Sigmoid colon (tissue), 7 donors: Measurements from ENCODE around the gene AP3S1. TPM values are rescaled to one million over a fixed set of nuclear protein-coding genes. Genes with fewer than 3 reads are reported as not detected.

Experiments
- DNase-seq: peaks from one replicate; pipeline ENCODE4 v3.0.0-alpha.2; 2019
- H3K27ac ChIP-seq, 4 donors: fragments of 200-600 bp; sonication (generic); one replicate each; pipeline ENCODE4 v1.5.1; 2016 to 2019; ENCODE audit warnings: mild to moderate bottlenecking in 1 of 4
- H3K27me3 ChIP-seq, 3 donors: fragments of 200-600 bp; sonication (generic); one replicate each; pipeline ENCODE4 v1.5.1; 2019; ENCODE audit warnings: mild to moderate bottlenecking in 1 of 3
- H3K36me3 ChIP-seq, 4 donors: fragments of 200-600 bp; sonication (generic); one replicate each; pipeline ENCODE4 v1.5.1; 2016 to 2019
- H3K4me1 ChIP-seq, 4 donors: fragments of 200-600 bp; sonication (generic); one replicate each; pipeline ENCODE4 v1.5.1; 2017 to 2019
- H3K4me3 ChIP-seq, 4 donors: fragments of 200-600 bp; sonication (generic); one replicate each; pipeline ENCODE4 v1.5.1; 2017 to 2019; ENCODE audit warnings: mild to moderate bottlenecking in 2 of 4, moderate library complexity in 1 of 4
- H3K9me3 ChIP-seq, 4 donors: fragments of 200-600 bp in 3 of 4; sonication (generic) in 3 of 4; one replicate each; pipeline versions ENCODE4 v1.5.1 to v1.6.1; 2013 to 2019
- EP300 ChIP-seq, 4 donors: sonication (generic); formaldehyde crosslinking; IDR thresholded peaks; one replicate each; pipeline ENCODE4 v1.6.1; 2017; ENCODE audit warnings: antibody characterized with exemption in 4 of 4
- POLR2A ChIP-seq, 2 donors: fragments of 450-650 bp; IDR thresholded peaks; one replicate each; pipeline ENCODE4 v1.6.1; 2016; ENCODE audit warnings: antibody characterized with exemption in 2 of 2, mild to moderate bottlenecking in 2 of 2, moderate library complexity in 2 of 2
- POLR2AphosphoS5 ChIP-seq, 4 donors: sonication (generic); formaldehyde crosslinking; IDR thresholded peaks; one replicate each; pipeline ENCODE4 v1.6.1; 2017; ENCODE audit warnings: antibody characterized with exemption in 4 of 4
- WGBS, 2 donors: extraction: QIAGEN DNeasy Blood & Tissue Kit; methylation state at CpG; one replicate each; pipeline ENCODE4 v1.1.7; 2013; 5-methylcytosine and 5-hydroxymethylcytosine counted together
- intact Hi-C: fragments of 100-400 bp; cut with DNase I; formaldehyde crosslinking; loops from one replicate; pipeline ENCODE4 v1.15.1; 2023
- polyA plus RNA-seq, 3 donors: library from polyadenylated mRNA; stranded (reverse); fragments of 200-250 nt; gene quantifications; one replicate each; pipeline ENCODE4 v1.2.3, GENCODE V29; 2013
- total RNA-seq, 4 donors: library from RNA; depleted of rRNA; stranded (reverse); fragments of >200 nt; gene quantifications; one replicate each; pipeline ENCODE4 v1.1.0, GENCODE V29; 2016
- TF ChIP-seq, protein P1 (sequence below), 4 experiments: fragments of 450-650 bp in 3 of 4; fragments of 200-600 bp in 1 of 4; IDR thresholded peaks; one replicate each; pipeline ENCODE4 v1.5.1; 2016 to 2019; ENCODE audit warnings: antibody characterized with exemption in 4 of 4, mild to moderate bottlenecking in 3 of 4, moderate library complexity in 2 of 4
- donor health status: healthy with polysubstance abuse.
- donor health status: Bipolar disorder and iron deficiency.
- donor health status: healthy.

The AP3S1 gene
- total and polyA plus RNA-seq, 7 donors = 59.7 to 229 (median 128) TPM

DNA sequence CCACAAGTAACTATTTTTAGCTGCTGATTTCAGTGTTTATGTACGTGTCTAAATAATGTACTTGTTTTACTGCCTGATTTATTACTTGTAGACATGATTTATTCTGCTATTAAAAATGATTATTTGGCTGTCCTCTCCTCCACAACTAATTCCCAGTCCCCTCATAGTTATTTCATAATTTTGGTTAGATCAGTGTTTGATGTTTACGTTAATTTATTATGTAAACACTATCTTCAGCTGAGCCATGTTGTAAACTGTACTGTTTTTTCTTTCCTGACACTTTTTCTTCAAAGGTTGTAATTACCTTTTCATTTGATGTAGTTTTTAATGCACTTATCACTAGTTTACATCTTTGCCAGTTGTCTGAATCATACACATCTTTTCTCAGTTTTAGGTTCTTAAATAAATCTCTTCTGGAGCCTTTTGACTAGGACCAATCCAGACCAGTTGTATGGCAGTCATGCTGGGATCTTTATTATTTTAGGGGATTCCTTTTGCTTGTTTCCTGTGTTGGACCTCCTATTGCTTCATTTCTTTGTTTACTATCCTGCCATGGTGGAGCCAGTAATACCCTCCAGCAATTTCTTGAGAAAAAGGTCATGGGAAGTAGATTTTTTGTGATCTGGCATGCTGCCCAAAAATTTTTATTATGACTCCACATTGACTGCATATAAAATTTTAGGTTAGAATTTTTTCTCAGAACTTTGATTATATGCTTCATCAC, 16.1 kb downstream of the AP3S1 start:
- H3K27me3 ChIP-seq = no peaks in the 10 kb centered on the region
- no peak for DNase-seq
- TF ChIP-seq EP300 (IDR thresholded peaks at IDR 0.05) (peak in 1 of 4 donors; percentile 47), POLR2AphosphoS5 (IDR thresholded peaks at IDR 0.05) (peak in 3 of 4 donors; percentile 48 to 76 (median 74)), POLR2A (IDR thresholded peaks at IDR 0.05) (no peak)
- H3K36me3 ChIP-seq = no peaks in the 10 kb centered on the region
- H3K27ac ChIP-seq = peak overlapping the region in 2 of 4 donors; percentile 33 to 52
- no peaks in the 10 kb centered on the region for H3K9me3 ChIP-seq
- H3K4me3 ChIP-seq = no peak overlapping the region
- 27 to 50% methylated on average over 2 of the region's 2 CpGs for WGBS, 2 donors
- intact Hi-C loops = no loop called here
- peaks cover 0 to 40% (median 30%) of the 10 kb centered on the region in 4 donors for H3K4me1 ChIP-seq

GRCh38 chr5:115858396-115858795, 16.7 kb downstream of the AP3S1 start:
- Histone ChIP-seq H3K36me3 (no peaks in the 10 kb centered on the region), H3K27me3 (no peaks in the 10 kb centered on the region), H3K27ac (peak overlapping the region in 1 of 4 donors; percentile 52), H3K4me3 (no peak overlapping the region), H3K9me3 (no peaks in the 10 kb centered on the region), H3K4me1 (peaks cover 0 to 40% (median 30%) of the 10 kb centered on the region in 4 donors)
- WGBS, 2 donors = 78 to 93% methylated on average over 3 of the region's 3 CpGs
- TF ChIP-seq POLR2AphosphoS5 (IDR thresholded peaks at IDR 0.05) (no peak), EP300 (IDR thresholded peaks at IDR 0.05) (no peak), POLR2A (IDR thresholded peaks at IDR 0.05) (no peak)
- TF ChIP-seq, protein P1, sequence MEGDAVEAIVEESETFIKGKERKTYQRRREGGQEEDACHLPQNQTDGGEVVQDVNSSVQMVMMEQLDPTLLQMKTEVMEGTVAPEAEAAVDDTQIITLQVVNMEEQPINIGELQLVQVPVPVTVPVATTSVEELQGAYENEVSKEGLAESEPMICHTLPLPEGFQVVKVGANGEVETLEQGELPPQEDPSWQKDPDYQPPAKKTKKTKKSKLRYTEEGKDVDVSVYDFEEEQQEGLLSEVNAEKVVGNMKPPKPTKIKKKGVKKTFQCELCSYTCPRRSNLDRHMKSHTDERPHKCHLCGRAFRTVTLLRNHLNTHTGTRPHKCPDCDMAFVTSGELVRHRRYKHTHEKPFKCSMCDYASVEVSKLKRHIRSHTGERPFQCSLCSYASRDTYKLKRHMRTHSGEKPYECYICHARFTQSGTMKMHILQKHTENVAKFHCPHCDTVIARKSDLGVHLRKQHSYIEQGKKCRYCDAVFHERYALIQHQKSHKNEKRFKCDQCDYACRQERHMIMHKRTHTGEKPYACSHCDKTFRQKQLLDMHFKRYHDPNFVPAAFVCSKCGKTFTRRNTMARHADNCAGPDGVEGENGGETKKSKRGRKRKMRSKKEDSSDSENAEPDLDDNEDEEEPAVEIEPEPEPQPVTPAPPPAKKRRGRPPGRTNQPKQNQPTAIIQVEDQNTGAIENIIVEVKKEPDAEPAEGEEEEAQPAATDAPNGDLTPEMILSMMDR (IDR thresholded peaks at IDR 0.05) = no peak
- DNase-seq = no peak
- intact Hi-C loops = no loop called here

DNA sequence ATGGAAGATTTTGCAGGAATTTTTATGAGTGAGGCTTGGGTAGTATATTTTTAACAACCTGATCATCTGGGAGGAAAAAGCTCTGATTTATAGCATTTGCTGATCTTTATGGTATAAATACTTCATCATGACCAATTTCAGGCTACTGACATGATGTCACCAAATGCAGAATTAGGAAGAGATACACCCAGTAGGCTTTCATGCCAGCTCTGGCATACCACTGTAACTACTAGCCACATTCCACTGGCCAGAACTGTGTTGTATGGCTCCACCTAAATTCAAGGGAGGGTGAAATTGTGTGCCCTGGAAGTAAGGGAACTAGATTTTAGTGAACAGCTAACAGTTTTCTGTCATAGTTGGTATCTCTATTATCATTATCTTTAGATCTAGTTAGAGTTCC, 17.6 kb downstream of the AP3S1 start:
- H3K4me1 ChIP-seq = peaks cover 0 to 40% (median 30%) of the 10 kb centered on the region in 4 donors
- no peaks in the 10 kb centered on the region for H3K36me3 ChIP-seq
- TF ChIP-seq, protein P1 (IDR thresholded peaks at IDR 0.05) = no peak
- no peak for TF ChIP-seq POLR2A (IDR thresholded peaks at IDR 0.05)
- no peak for TF ChIP-seq EP300 (IDR thresholded peaks at IDR 0.05)
- TF ChIP-seq POLR2AphosphoS5 (IDR thresholded peaks at IDR 0.05) = no peak
- no peaks in the 10 kb centered on the region for H3K27me3 ChIP-seq
- no peak overlapping the region for H3K4me3 ChIP-seq
- intact Hi-C loops = no loop called here
- H3K27ac ChIP-seq = no peak overlapping the region
- no peaks in the 10 kb centered on the region for H3K9me3 ChIP-seq
- no peak for DNase-seq

DNA sequence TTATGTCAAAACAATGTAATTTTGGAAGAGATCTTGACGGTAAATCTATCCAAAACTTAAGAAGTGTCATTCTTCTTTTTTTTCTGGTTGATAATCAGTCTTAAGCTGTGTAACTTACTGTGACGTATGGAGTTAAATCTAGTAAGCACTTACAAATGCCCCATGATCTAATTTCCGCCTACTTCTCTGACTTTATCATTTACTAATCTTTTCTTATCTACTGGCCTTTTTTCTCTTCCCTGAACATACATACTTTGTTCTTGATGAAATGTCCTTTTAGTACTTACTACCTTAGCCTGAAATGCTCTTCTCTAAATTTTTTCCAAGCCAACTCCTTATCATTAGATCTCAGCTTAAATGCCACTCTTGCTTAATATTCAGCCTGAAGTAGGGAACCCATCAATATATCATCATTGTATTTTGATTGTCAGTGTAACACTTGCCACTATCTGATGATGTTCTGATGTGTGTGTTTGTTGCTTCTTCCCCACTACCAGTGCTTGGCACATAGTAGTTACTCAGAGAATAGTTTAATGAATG, 27.6 kb downstream of the AP3S1 start:
- no peak for TF ChIP-seq POLR2AphosphoS5 (IDR thresholded peaks at IDR 0.05)
- TF ChIP-seq, protein P1 (IDR thresholded peaks at IDR 0.05) = no peak
- TF ChIP-seq EP300 (IDR thresholded peaks at IDR 0.05) = no peak
- no peak for TF ChIP-seq POLR2A (IDR thresholded peaks at IDR 0.05)
- H3K4me1 ChIP-seq = peaks cover 0 to 9% (median 7%) of the 10 kb centered on the region in 4 donors
- no peak overlapping the region for H3K27ac ChIP-seq
- H3K4me3 ChIP-seq = no peak overlapping the region
- intact Hi-C loops = no loop called here
- no peaks in the 10 kb centered on the region for H3K27me3 ChIP-seq
- peaks cover 0 to 31% (median 3%) of the 10 kb centered on the region in 4 donors for H3K36me3 ChIP-seq
- no peak for DNase-seq
- 92 to 96% methylated on average over 3 of the region's 3 CpGs for WGBS, 2 donors
- H3K9me3 ChIP-seq = no peaks in the 10 kb centered on the region

GRCh38 chr5:115872447-115872846, 30.7 kb downstream of the AP3S1 start:
- no peak for DNase-seq
- H3K27me3 ChIP-seq = no peaks in the 10 kb centered on the region
- WGBS, 2 donors = 94 to 96% methylated on average over 2 of the region's 2 CpGs
- no peaks in the 10 kb centered on the region for H3K4me1 ChIP-seq
- H3K4me3 ChIP-seq = no peak overlapping the region
- H3K27ac ChIP-seq = no peak overlapping the region
- H3K9me3 ChIP-seq = no peaks in the 10 kb centered on the region
- peaks cover 0 to 36% (median 3%) of the 10 kb centered on the region in 4 donors for H3K36me3 ChIP-seq
- intact Hi-C loops = no loop called here
- TF ChIP-seq EP300 (IDR thresholded peaks at IDR 0.05) = no peak
- TF ChIP-seq POLR2A (IDR thresholded peaks at IDR 0.05) = no peak
- no peak for TF ChIP-seq POLR2AphosphoS5 (IDR thresholded peaks at IDR 0.05)
- TF ChIP-seq, protein P1 (IDR thresholded peaks at IDR 0.05) = no peak
